H9 (cell line): Measurements from ENCODE around the gene CARHSP1. TPM values are rescaled to one million over a fixed set of nuclear protein-coding genes. Genes with fewer than 3 reads are reported as not detected.

Source experiments
- DNase-seq: peaks from one replicate; pipeline ENCODE4 v3.0.0-alpha.2; 2017
- H2AFZ ChIP-seq: one replicate; pipeline ENCODE4 v1.6.1; 2013; ENCODE audit warnings: mild to moderate bottlenecking, low read length, control low read depth, moderate library complexity
- H2AK5ac ChIP-seq: 2 replicates; pipeline ENCODE4 v1.6.1; 2013; ENCODE audit warnings: low read length, control low read depth, mixed read lengths; ENCODE audit not compliant: insufficient read length
- H2BK120ac ChIP-seq: one replicate; pipeline ENCODE4 v1.6.1; 2013; ENCODE audit warnings: low read depth, mild to moderate bottlenecking, low read length, control low read depth, inconsistent platforms; ENCODE audit not compliant: poor library complexity, severe bottlenecking
- H2BK12ac ChIP-seq: 2 replicates; pipeline ENCODE4 v1.6.1; 2013; ENCODE audit warnings: low read length, control low read depth, mixed read lengths, low read depth; ENCODE audit not compliant: insufficient read length
- H2BK15ac ChIP-seq: 2 replicates; pipeline ENCODE4 v1.6.1; 2013; ENCODE audit warnings: low read depth, low read length, control low read depth
- H2BK20ac ChIP-seq: one replicate; pipeline ENCODE4 v1.6.1; 2013; ENCODE audit warnings: low read depth, mild to moderate bottlenecking, low read length, control low read depth, inconsistent platforms; ENCODE audit not compliant: poor library complexity, severe bottlenecking
- H2BK5ac ChIP-seq: 2 replicates; pipeline ENCODE4 v1.6.1; 2013; ENCODE audit warnings: low read length, control low read depth, mixed read lengths; ENCODE audit not compliant: insufficient read length
- H3K14ac ChIP-seq: 2 replicates; pipeline ENCODE4 v1.6.1; 2013; ENCODE audit warnings: low read length, control low read depth; ENCODE audit not compliant: insufficient read depth
- H3K18ac ChIP-seq: 2 replicates; pipeline ENCODE4 v1.6.1; 2013; ENCODE audit warnings: low read depth, mild to moderate bottlenecking, mixed read lengths, low read length, control low read depth; ENCODE audit not compliant: insufficient read length
- H3K23ac ChIP-seq: 2 replicates; pipeline ENCODE4 v1.6.1; 2013; ENCODE audit warnings: low read length, control low read depth, mixed read lengths, low read depth; ENCODE audit not compliant: insufficient read length
- H3K23me2 ChIP-seq: 2 replicates; pipeline ENCODE4 v1.6.1; 2013; ENCODE audit warnings: low read depth, mild to moderate bottlenecking, mixed read lengths, low read length, control low read depth; ENCODE audit not compliant: insufficient read length, poor library complexity, severe bottlenecking
- H3K27ac ChIP-seq: 2 replicates; pipeline ENCODE4 v1.5.1; 2013; ENCODE audit warnings: low read length, control low read depth, mixed read lengths, low read depth; ENCODE audit not compliant: insufficient read length
- H3K27me3 ChIP-seq: 2 replicates; pipeline ENCODE4 v1.6.1; 2013; ENCODE audit warnings: low read length, control low read depth, inconsistent platforms; ENCODE audit not compliant: insufficient read depth
- H3K4ac ChIP-seq: 2 replicates; pipeline ENCODE4 v1.6.1; 2013; ENCODE audit warnings: low read depth, mild to moderate bottlenecking, control low read depth, inconsistent platforms, low read length, moderate library complexity
- H3K4me1 ChIP-seq: 2 replicates; pipeline ENCODE4 v1.6.1; 2013; ENCODE audit warnings: low read length, control low read depth, inconsistent platforms; ENCODE audit not compliant: insufficient read depth
- H3K4me2 ChIP-seq: 2 replicates; pipeline ENCODE4 v1.6.1; 2013; ENCODE audit warnings: low read length, control low read depth, mixed read lengths; ENCODE audit not compliant: insufficient read length, insufficient read depth
- H3K56ac ChIP-seq: 2 replicates; pipeline ENCODE4 v1.6.1; 2013; ENCODE audit warnings: low read depth, mild to moderate bottlenecking, mixed read lengths, low read length, control low read depth; ENCODE audit not compliant: insufficient read length
- H3K79me1 ChIP-seq: 2 replicates; pipeline ENCODE4 v1.6.1; 2013; ENCODE audit warnings: low read depth, mild to moderate bottlenecking, moderate library complexity, low read length, control low read depth, inconsistent platforms; ENCODE audit not compliant: insufficient read depth, poor library complexity, severe bottlenecking
- H3K79me2 ChIP-seq: 2 replicates; pipeline ENCODE4 v1.6.1; 2013; ENCODE audit warnings: low read length, control low read depth, inconsistent platforms; ENCODE audit not compliant: insufficient read depth
- H3K9ac ChIP-seq: 2 replicates; pipeline ENCODE4 v1.6.1; 2013; ENCODE audit warnings: low read length, control low read depth, mixed read lengths; ENCODE audit not compliant: insufficient read length; ENCODE audit errors: extremely low read depth
- H3K9me3 ChIP-seq: one replicate; pipeline ENCODE4 v1.6.1; 2013; ENCODE audit warnings: low read depth, low read length, inconsistent platforms; ENCODE audit not compliant: control insufficient read depth
- H3T11ph ChIP-seq: one replicate; pipeline ENCODE4 v1.6.1; 2013; ENCODE audit warnings: mild to moderate bottlenecking, low read length, control low read depth, inconsistent platforms
- H4K20me1 ChIP-seq: one replicate; pipeline ENCODE4 v1.6.1; 2013; ENCODE audit not compliant: control insufficient read depth, insufficient read length, insufficient read depth
- H4K5ac ChIP-seq: 2 replicates; pipeline ENCODE4 v1.6.1; 2013; ENCODE audit warnings: low read depth, mild to moderate bottlenecking, mixed read lengths, low read length, control low read depth; ENCODE audit not compliant: insufficient read length
- H4K8ac ChIP-seq: replicated peaks from 2 replicates; pipeline ENCODE4 v1.6.1; 2013; ENCODE audit warnings: low read length, control low read depth, mixed read lengths, low read depth; ENCODE audit not compliant: insufficient read length
- H4K91ac ChIP-seq: 2 replicates; pipeline ENCODE4 v1.6.1; 2013; ENCODE audit warnings: low read depth, mild to moderate bottlenecking, moderate library complexity, mixed read lengths, low read length, control low read depth; ENCODE audit not compliant: insufficient read length
- H3K27ac Mint-ChIP-seq, 3 experiments: 2 replicates in 2 of 3; 3 replicates in 1 of 3; pipeline ENCODE4 v1.8.0; 2020 to 2021; ENCODE audit warnings: mixed read lengths in 3 of 3, mild to moderate bottlenecking in 1 of 3, moderate library complexity in 1 of 3
- H3K27me3 Mint-ChIP-seq: 2 replicates; pipeline ENCODE4 v1.8.0; 2021; ENCODE audit warnings: low read depth, mild to moderate bottlenecking, moderate library complexity, mixed read lengths
- H3K36me3 Mint-ChIP-seq, 3 experiments: 2 replicates in 2 of 3; 3 replicates in 1 of 3; pipeline ENCODE4 v1.8.0; 2020 to 2021; ENCODE audit warnings: low read depth in 3 of 3, mixed read lengths in 3 of 3; ENCODE audit not compliant: insufficient read depth in 1 of 3
- H3K4me1 Mint-ChIP-seq, 2 experiments: 2 replicates each; pipeline ENCODE4 v1.8.0; 2020; ENCODE audit warnings: mixed read lengths in 2 of 2
- H3K4me3 Mint-ChIP-seq, 2 experiments: 2 replicates in 1 of 2; 3 replicates in 1 of 2; pipeline ENCODE4 v1.8.0; 2020 to 2021; ENCODE audit warnings: mild to moderate bottlenecking in 2 of 2, mixed read lengths in 2 of 2, moderate library complexity in 1 of 2
- H3K9me3 Mint-ChIP-seq, 2 experiments: 2 replicates in 1 of 2; 3 replicates in 1 of 2; pipeline ENCODE4 v1.8.0; 2020; ENCODE audit warnings: mild to moderate bottlenecking in 2 of 2, mixed read lengths in 2 of 2, moderate library complexity in 1 of 2
- CTCF ChIP-seq: fragments of 200-600 bp; sonication (generic); conservative IDR thresholded peaks from 3 replicates; pipeline ENCODE4 v1.8.0; 2021; ENCODE audit warnings: antibody characterized with exemption, mild to moderate bottlenecking
- WGBS: extraction: QIAGEN DNeasy Blood & Tissue Kit; methylation state at CpG from one replicate; pipeline ENCODE4 v1.1.7; 2013; ENCODE audit warnings: missing lambda C conversion rate, low lambda C conversion rate, mixed read lengths; ENCODE audit not compliant: insufficient read length; ENCODE audit errors: extremely low coverage; 5-methylcytosine and 5-hydroxymethylcytosine counted together
- total RNA-seq: library from RNA; stranded (reverse); gene quantifications from 2 replicates; pipeline ENCODE4 v1.2.1, GENCODE V29; 2021

CARHSP1 gene
- total RNA-seq, 1 experiment from 2014 or later, result 194 TPM

- Histone ChIP-seq H4K91ac (no peak overlapping the region), H3T11ph (no peak overlapping the region), H3K4ac (no peak overlapping the region), H3K79me1 (no peaks in the 10 kb centered on the region), H3K23ac (no peak overlapping the region), H4K8ac (no peak overlapping the region), H3K79me2 (no peaks in the 10 kb centered on the region), H3K18ac (no peak overlapping the region), H2BK15ac (no peak overlapping the region), H2BK12ac (no peak overlapping the region), H4K20me1 (peaks cover 6% of the 10 kb centered on the region), H3K23me2 (no peaks in the 10 kb centered on the region), H3K4me2 (no peak overlapping the region), H2AK5ac (no peak overlapping the region), H2BK120ac (no peak overlapping the region), H3K9ac (no peak overlapping the region), H2AFZ (no peak overlapping the region), H3K4me1 (no peaks in the 10 kb centered on the region), H3K27ac (no peak overlapping the region), H4K5ac (no peak overlapping the region), H3K14ac (no peak overlapping the region), H3K9me3 (no peaks in the 10 kb centered on the region), H2BK5ac (no peak overlapping the region), H3K56ac (no peak overlapping the region), H2BK20ac (no peak overlapping the region), H3K27me3 (no peaks in the 10 kb centered on the region)
- no CpG with 5 or more reads among the region's 7 CpGs for WGBS
- no peak for DNase-seq
- no peak for TF ChIP-seq CTCF
- no peaks in the 10 kb centered on the region; the same call in none of the 2 replicates for H3K27me3 Mint-ChIP-seq
- peak overlapping the region; percentile 86 to 96 (median 92); a peak in 6 of 7 replicates for H3K27ac Mint-ChIP-seq
- H3K36me3 Mint-ChIP-seq, result peaks cover 45 to 98% (median 78%) of the 10 kb centered on the region in 3 experiments
- peaks cover 0 to 3% of the 10 kb centered on the region in 2 experiments; a peak in 2 of 5 replicates for H3K9me3 Mint-ChIP-seq
- H3K4me1 Mint-ChIP-seq, result peaks cover 29 to 36% of the 10 kb centered on the region in 2 experiments
- no peak overlapping the region for H3K4me3 Mint-ChIP-seq
Observed at GRCh38 chr16:8853150-8853549, 15.7 kb downstream of the CARHSP1 start.
